PC-9 (cell line): ENCODE data around the gene MAST1.
"Not testable (repeated sequence)": the region's sequence is repeated elsewhere in the genome, so short reads cannot be mapped to it uniquely, and the experiment has no call there.

Source experiments
- EZH2 ChIP-seq: fragments of 200-600 bp; sonication (generic); IDR thresholded peaks from 2 replicates; pipeline ENCODE4 v1.8.0; 2017; ENCODE audit warnings: antibody characterized with exemption, low read depth
- TF ChIP-seq, protein P1 (sequence below): fragments of 200-600 bp; sonication (generic); conservative IDR thresholded peaks from 2 replicates; pipeline ENCODE4 v1.6.1; 2017; ENCODE audit warnings: mixed run types, antibody characterized with exemption, mild to moderate bottlenecking, moderate library complexity

DNA sequence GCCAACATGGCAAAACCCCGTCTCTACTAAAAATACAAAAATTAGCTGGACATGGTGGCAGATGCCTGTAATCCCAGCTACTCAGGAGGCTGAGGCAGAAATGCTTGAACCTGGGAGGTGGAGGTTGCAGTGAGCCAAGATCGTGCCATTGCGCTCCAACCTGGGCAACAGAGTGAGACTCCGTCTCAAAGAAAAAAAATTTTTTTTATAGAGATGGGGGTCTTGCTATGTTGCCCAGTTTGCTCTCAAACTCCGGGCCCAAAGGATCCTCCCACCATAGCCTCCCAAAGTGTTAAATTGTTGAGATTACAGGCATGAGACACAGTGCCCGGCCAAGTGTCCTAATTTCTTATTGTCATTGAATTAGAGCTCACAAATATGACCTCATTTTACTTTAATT is 21.1 kb upstream of the MAST1 start:
- TF ChIP-seq, protein P1, sequence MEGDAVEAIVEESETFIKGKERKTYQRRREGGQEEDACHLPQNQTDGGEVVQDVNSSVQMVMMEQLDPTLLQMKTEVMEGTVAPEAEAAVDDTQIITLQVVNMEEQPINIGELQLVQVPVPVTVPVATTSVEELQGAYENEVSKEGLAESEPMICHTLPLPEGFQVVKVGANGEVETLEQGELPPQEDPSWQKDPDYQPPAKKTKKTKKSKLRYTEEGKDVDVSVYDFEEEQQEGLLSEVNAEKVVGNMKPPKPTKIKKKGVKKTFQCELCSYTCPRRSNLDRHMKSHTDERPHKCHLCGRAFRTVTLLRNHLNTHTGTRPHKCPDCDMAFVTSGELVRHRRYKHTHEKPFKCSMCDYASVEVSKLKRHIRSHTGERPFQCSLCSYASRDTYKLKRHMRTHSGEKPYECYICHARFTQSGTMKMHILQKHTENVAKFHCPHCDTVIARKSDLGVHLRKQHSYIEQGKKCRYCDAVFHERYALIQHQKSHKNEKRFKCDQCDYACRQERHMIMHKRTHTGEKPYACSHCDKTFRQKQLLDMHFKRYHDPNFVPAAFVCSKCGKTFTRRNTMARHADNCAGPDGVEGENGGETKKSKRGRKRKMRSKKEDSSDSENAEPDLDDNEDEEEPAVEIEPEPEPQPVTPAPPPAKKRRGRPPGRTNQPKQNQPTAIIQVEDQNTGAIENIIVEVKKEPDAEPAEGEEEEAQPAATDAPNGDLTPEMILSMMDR = not testable (repeated sequence)
- not testable (repeated sequence) for TF ChIP-seq EZH2
